ENCODE measurements around the gene PDE1C. TPM values are rescaled to one million over a fixed set of nuclear protein-coding genes. Genes with fewer than 3 reads are reported as not detected.

Gene PDE1C
- total RNA-seq, 4 donors from 2014 or later = 0.19 to 14.5 (median 2.9) TPM

GRCh38 chr7:31958226-31958625, 112.0 kb downstream of the PDE1C start:
- Histone ChIP-seq H3K36me3 (no peaks in the 10 kb centered on the region), H3K9me3 (no peaks in the 10 kb centered on the region), H3K27me3 (no peaks in the 10 kb centered on the region), H3K4me1 (no peaks in the 10 kb centered on the region), H3K4me3 (no peak overlapping the region), H3K27ac (no peak overlapping the region)
- WGBS, 2 donors = 68 to 74% methylated on average over 2 of the region's 2 CpGs
- intact Hi-C loops (cut with DNase I) = no loop called here
- no peak for TF ChIP-seq CTCF (IDR thresholded peaks at IDR 0.05)
- no peak for DNase-seq

- H3K36me3 ChIP-seq = no peaks in the 10 kb centered on the region
- H3K27ac ChIP-seq = no peak overlapping the region
- no peak for TF ChIP-seq CTCF (IDR thresholded peaks at IDR 0.05)
- TF ChIP-seq POLR2A (IDR thresholded peaks at IDR 0.05) = no peak
- no peaks in the 10 kb centered on the region for H3K4me1 ChIP-seq
- intact Hi-C loops (cut with DNase I) = no loop called here
- WGBS, 2 donors = 63 to 83% methylated on average over 2 of the region's 2 CpGs
- no peak overlapping the region for H3K4me3 ChIP-seq
- H3K27me3 ChIP-seq = no peaks in the 10 kb centered on the region
- no peaks in the 10 kb centered on the region for H3K9me3 ChIP-seq
- DNase-seq = no peak
These were observed 112.5 kb downstream of the PDE1C start for GRCh38 chr7:31957756-31958155.

- 65 to 66% methylated on average over 2 of the region's 2 CpGs for WGBS, 2 donors
- Histone ChIP-seq H3K36me3 (no peaks in the 10 kb centered on the region), H3K9me3 (no peaks in the 10 kb centered on the region), H3K4me3 (no peak overlapping the region), H3K4me1 (no peaks in the 10 kb centered on the region), H3K27me3 (no peaks in the 10 kb centered on the region), H3K27ac (no peak overlapping the region)
- intact Hi-C loops (cut with DNase I) = no loop called here
- TF ChIP-seq POLR2A (IDR thresholded peaks at IDR 0.05) (no peak), CTCF (IDR thresholded peaks at IDR 0.05) (no peak)
- DNase-seq = no peak
These were observed 113.0 kb downstream of the PDE1C start for GRCh38 chr7:31957090-31957720.

- H3K27ac ChIP-seq = no peak overlapping the region
- no peaks in the 10 kb centered on the region for H3K4me1 ChIP-seq
- no peak for DNase-seq
- WGBS, 2 donors = 87 to 94% methylated on average over 6 of the region's 6 CpGs
- no peak overlapping the region for H3K4me3 ChIP-seq
- H3K36me3 ChIP-seq = no peaks in the 10 kb centered on the region
- H3K27me3 ChIP-seq = no peaks in the 10 kb centered on the region
- TF ChIP-seq POLR2A (IDR thresholded peaks at IDR 0.05) (no peak), CTCF (IDR thresholded peaks at IDR 0.05) (no peak)
- intact Hi-C loops (cut with DNase I) = no loop called here
- H3K9me3 ChIP-seq = no peaks in the 10 kb centered on the region
These were observed 114.6 kb downstream of the PDE1C start for GRCh38 chr7:31955641-31956040.

- Histone ChIP-seq H3K36me3 (no peaks in the 10 kb centered on the region), H3K9me3 (no peaks in the 10 kb centered on the region), H3K27ac (no peak overlapping the region), H3K4me3 (no peak overlapping the region), H3K4me1 (no peaks in the 10 kb centered on the region), H3K27me3 (no peaks in the 10 kb centered on the region)
- TF ChIP-seq POLR2A (IDR thresholded peaks at IDR 0.05) (no peak), CTCF (IDR thresholded peaks at IDR 0.05) (no peak)
- DNase-seq = no peak
- 88 to 89% methylated on average over 5 of the region's 5 CpGs for WGBS, 2 donors
- intact Hi-C loops (cut with DNase I) = no loop called here
These were observed 115.2 kb downstream of the PDE1C start for GRCh38 chr7:31955021-31955420.
